OCI-LY7 (cell line): Measurements from ENCODE around the gene S100A3.

Experiments used
- CTCF ChIP-seq: fragments of 200-600 bp; sonication (generic); conservative IDR thresholded peaks from 2 replicates; pipeline ENCODE4 v1.5.1; 2014; ENCODE audit warnings: mild to moderate bottlenecking, antibody characterized with exemption, low read length, moderate library complexity, mixed read lengths
- EZH2phosphoT487 ChIP-seq: fragments of 200-600 bp; sonication (generic); IDR thresholded peaks from 2 replicates; pipeline ENCODE4 v1.6.1; 2018; ENCODE audit warnings: low read depth, borderline replicate concordance, mild to moderate bottlenecking, mixed run types, antibody characterized with exemption, low read length, moderate library complexity, mixed read lengths

GRCh38 chr1:153573351-153573750 lies 24.3 kb upstream of the S100A3 start:
- no peak for TF ChIP-seq CTCF
- no peak for TF ChIP-seq EZH2phosphoT487
